ENCODE results near the gene SEC14L5. TPM values are rescaled to one million over a fixed set of nuclear protein-coding genes. Genes with fewer than 3 reads are reported as not detected.

The SEC14L5 gene
- total and polyA plus RNA-seq, 10 donors, result 0.06 to 0.94 (median 0.26) TPM; not detected in 1

GRCh38 chr16:4944333-4945281, 13.5 kb upstream of the SEC14L5 start:
- no peak for DNase-seq
- Histone ChIP-seq H3K36me3 (no peaks in the 10 kb centered on the region), H3K27ac (no peak overlapping the region), H3K27me3 (replicated peaks in 1 of 7) (peaks cover 0 to 76% (median 6%) of the 10 kb centered on the region in 7 donors), H3K4me3 (no peak overlapping the region), H3K9me3 (no peaks in the 10 kb centered on the region), H3K4me1 (peaks cover 0 to 30% (median 4%) of the 10 kb centered on the region in 6 donors)
- WGBS, 5 donors, result 49 to 67% (median 54%) methylated on average over 13 to 20 of the region's 20 CpGs
- no peak for TF ChIP-seq POLR2AphosphoS5 (IDR thresholded peaks at IDR 0.05)
- no peak for TF ChIP-seq CTCF (IDR thresholded peaks at IDR 0.05 in 8 of 11, conservative IDR thresholded peaks at IDR 0.05 in 3 of 11)
- no peak for TF ChIP-seq POLR2A (IDR thresholded peaks at IDR 0.05)
- intact Hi-C loops (cut with DNase I; ENCODE audit: low total_unique reads), result no loop called here

- H3K4me3 ChIP-seq, result no peak overlapping the region
- 61 to 90% (median 66%) methylated on average over 8 to 11 of the region's 11 CpGs for WGBS, 5 donors
- peaks cover 0 to 30% (median 4%) of the 10 kb centered on the region in 6 donors for H3K4me1 ChIP-seq
Measured at GRCh38 chr16:4945560-4946502, 12.3 kb upstream of the SEC14L5 start.

GRCh38 chr16:4946917-4947316, 11.2 kb upstream of the SEC14L5 start:
- DNase-seq, result no peak
- no peak overlapping the region for H3K4me3 ChIP-seq
- no peak overlapping the region for H3K27ac ChIP-seq
- TF ChIP-seq POLR2AphosphoS5 (IDR thresholded peaks at IDR 0.05) (no peak), POLR2A (IDR thresholded peaks at IDR 0.05) (no peak), CTCF (IDR thresholded peaks at IDR 0.05 in 8 of 11, conservative IDR thresholded peaks at IDR 0.05 in 3 of 11) (no peak)
- no peaks in the 10 kb centered on the region for H3K9me3 ChIP-seq
- peaks cover 0 to 61% (median 6%) of the 10 kb centered on the region in 7 donors for H3K27me3 ChIP-seq (replicated peaks in 1 of 7)
- intact Hi-C loops (cut with DNase I; ENCODE audit: low total_unique reads), result no loop called here
- no peaks in the 10 kb centered on the region for H3K36me3 ChIP-seq
- peaks cover 0 to 30% (median 4%) of the 10 kb centered on the region in 6 donors for H3K4me1 ChIP-seq

More at GRCh38 chr16:4945560-4946502, 12.3 kb upstream of the SEC14L5 start:
- no peak for DNase-seq
- Histone ChIP-seq H3K27ac (no peak overlapping the region), H3K27me3 (replicated peaks in 1 of 7) (peaks cover 0 to 64% (median 6%) of the 10 kb centered on the region in 7 donors), H3K36me3 (no peaks in the 10 kb centered on the region), H3K9me3 (no peaks in the 10 kb centered on the region)
- intact Hi-C loops (cut with DNase I; ENCODE audit: low total_unique reads), result no loop called here
- no peak for TF ChIP-seq CTCF (IDR thresholded peaks at IDR 0.05 in 8 of 11, conservative IDR thresholded peaks at IDR 0.05 in 3 of 11)
- no peak for TF ChIP-seq POLR2A (IDR thresholded peaks at IDR 0.05)
- no peak for TF ChIP-seq POLR2AphosphoS5 (IDR thresholded peaks at IDR 0.05)

Data from spleen (tissue), 11 donors.